ENCODE measurements around the gene PER3. TPM values are rescaled to one million over a fixed set of nuclear protein-coding genes. Genes with fewer than 3 reads are reported as not detected.

PER3 gene
- total RNA-seq, 2 donors from 2014 or later: 3.9 to 6.3 TPM

DNA sequence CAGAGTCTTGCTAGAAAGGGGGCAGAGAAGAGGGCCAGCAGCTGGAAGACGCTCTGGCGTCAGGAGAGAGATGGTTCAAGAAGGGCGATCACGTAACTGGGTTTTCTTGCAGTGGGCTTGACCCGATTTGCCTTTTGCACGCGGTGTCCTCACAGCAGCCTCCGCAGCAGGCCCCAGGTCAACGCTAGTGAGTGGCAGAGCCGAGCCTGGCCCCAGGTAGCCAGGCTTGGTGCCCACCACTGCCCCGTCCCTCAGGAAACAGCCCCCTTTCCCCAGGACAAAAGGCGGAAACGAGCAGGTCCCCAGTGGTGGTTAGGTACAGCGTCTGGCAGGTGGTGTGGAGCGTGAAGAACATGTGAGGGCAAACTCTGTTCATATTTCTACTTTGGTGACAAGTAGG lies 77.4 kb downstream of the PER3 start:
- H3K27ac Mint-ChIP-seq: no peak overlapping the region
- no peaks in the 10 kb centered on the region for H3K36me3 Mint-ChIP-seq (ENCODE audit: low read depth)
- TF ChIP-seq CTCF (conservative IDR thresholded peaks at IDR 0.05): no peak
- no peak overlapping the region for H3K27ac ChIP-seq (ENCODE audit: low read depth, low read length)
- H3K4me1 Mint-ChIP-seq: peaks cover under 1% of the 10 kb centered on the region
- no peaks in the 10 kb centered on the region for H3K4me1 ChIP-seq (ENCODE audit: control insufficient read depth, insufficient read depth, low read length)
- H3K4me3 Mint-ChIP-seq: no peak overlapping the region
- no peaks in the 10 kb centered on the region for H3K36me3 ChIP-seq (ENCODE audit: control insufficient read depth, insufficient read depth, low read length)
- no peaks in the 10 kb centered on the region for H3K9me3 ChIP-seq (ENCODE audit: control insufficient read depth, low read length)
- H3K27me3 ChIP-seq (ENCODE audit: control insufficient read depth, insufficient read depth, low read length, poor library complexity, severe bottlenecking): peaks cover 11% of the 10 kb centered on the region
- no peaks in the 10 kb centered on the region for H3K9me3 Mint-ChIP-seq
- WGBS, 2 experiments (ENCODE audit: insufficient coverage in 1 of 2, insufficient read length in 1 of 2): 96 to 97% methylated on average over 14 to 15 of the region's 15 CpGs
- H3K27me3 Mint-ChIP-seq (ENCODE audit: insufficient read depth): peaks cover 14% of the 10 kb centered on the region
- DNase-seq: no peak
- no peak overlapping the region for H3K4me3 ChIP-seq (ENCODE audit: low read length)
- H3K9ac ChIP-seq (ENCODE audit: extremely low read depth, low read length, poor library complexity, severe bottlenecking): no peak overlapping the region

GRCh38 chr1:7862211-7863060 lies 78.3 kb downstream of the PER3 start:
- H3K27me3 ChIP-seq (ENCODE audit: control insufficient read depth, insufficient read depth, low read length, poor library complexity, severe bottlenecking): peaks cover under 1% of the 10 kb centered on the region

DNA sequence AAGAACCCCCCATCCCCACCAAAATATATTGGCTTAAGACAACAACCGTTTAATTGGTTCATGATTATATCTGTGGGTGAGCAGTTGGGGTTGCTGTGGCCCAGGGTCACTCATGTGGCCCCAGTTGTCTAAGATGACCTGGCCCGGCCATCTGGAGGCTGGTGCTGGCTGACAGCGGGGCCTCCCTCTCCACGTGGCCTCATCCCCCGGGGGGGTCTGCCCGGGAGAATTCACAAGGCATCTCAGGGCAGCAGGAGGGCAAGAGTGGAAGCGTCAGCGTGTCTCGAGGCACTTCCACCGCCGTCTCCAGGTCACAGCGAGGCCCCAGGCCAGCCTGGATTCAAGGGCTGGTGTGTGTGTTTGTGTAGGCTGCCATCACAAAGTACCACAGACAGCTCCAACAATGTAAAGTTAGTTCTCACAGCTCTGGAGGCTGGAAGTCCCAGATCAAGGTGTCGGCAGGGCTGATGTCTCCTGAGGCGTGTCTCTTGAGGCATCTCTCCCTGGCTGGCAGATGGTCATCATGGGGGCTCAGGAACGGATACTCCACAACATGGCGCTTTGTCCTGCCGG lies 79.8 kb downstream of the PER3 start:
- no peaks in the 10 kb centered on the region for H3K9me3 ChIP-seq (ENCODE audit: control insufficient read depth, low read length)
- WGBS, 2 experiments (ENCODE audit: insufficient coverage in 1 of 2, insufficient read length in 1 of 2): 89 to 93% methylated on average over 12 to 17 of the region's 17 CpGs
- no peak overlapping the region for H3K4me3 ChIP-seq (ENCODE audit: low read length)
- H3K27ac ChIP-seq (ENCODE audit: low read depth, low read length): no peak overlapping the region
- H3K27me3 Mint-ChIP-seq (ENCODE audit: insufficient read depth): peaks cover 5% of the 10 kb centered on the region
- H3K9me3 Mint-ChIP-seq: no peaks in the 10 kb centered on the region
- H3K36me3 Mint-ChIP-seq (ENCODE audit: low read depth): no peaks in the 10 kb centered on the region
- no peak overlapping the region for H3K27ac Mint-ChIP-seq
- no peak for TF ChIP-seq CTCF (conservative IDR thresholded peaks at IDR 0.05)
- no peaks in the 10 kb centered on the region for H3K36me3 ChIP-seq (ENCODE audit: control insufficient read depth, insufficient read depth, low read length)
- no peaks in the 10 kb centered on the region for H3K27me3 ChIP-seq (ENCODE audit: control insufficient read depth, insufficient read depth, low read length, poor library complexity, severe bottlenecking)
- no peaks in the 10 kb centered on the region for H3K4me1 Mint-ChIP-seq
- no peak for DNase-seq
- no peaks in the 10 kb centered on the region for H3K4me1 ChIP-seq (ENCODE audit: control insufficient read depth, insufficient read depth, low read length)
- H3K4me3 Mint-ChIP-seq: no peak overlapping the region
- H3K9ac ChIP-seq (ENCODE audit: extremely low read depth, low read length, poor library complexity, severe bottlenecking): no peak overlapping the region

More at GRCh38 chr1:7862211-7863060, 78.3 kb downstream of the PER3 start:
- H3K27me3 Mint-ChIP-seq (ENCODE audit: insufficient read depth): peaks cover 7% of the 10 kb centered on the region
- Histone ChIP-seq H3K4me3 (ENCODE audit: low read length) (no peak overlapping the region), H3K9ac (ENCODE audit: extremely low read depth, low read length, poor library complexity, severe bottlenecking) (no peak overlapping the region), H3K27ac (ENCODE audit: low read depth, low read length) (no peak overlapping the region), H3K4me1 (ENCODE audit: control insufficient read depth, insufficient read depth, low read length) (no peaks in the 10 kb centered on the region), H3K36me3 (ENCODE audit: control insufficient read depth, insufficient read depth, low read length) (no peaks in the 10 kb centered on the region), H3K9me3 (ENCODE audit: control insufficient read depth, low read length) (no peaks in the 10 kb centered on the region)
- H3K27ac Mint-ChIP-seq: no peak overlapping the region
- no peaks in the 10 kb centered on the region for H3K36me3 Mint-ChIP-seq (ENCODE audit: low read depth)
- no peak for DNase-seq
- H3K4me1 Mint-ChIP-seq: no peaks in the 10 kb centered on the region
- 91 to 93% methylated on average over 7 to 17 of the region's 17 CpGs for WGBS, 2 experiments (ENCODE audit: insufficient coverage in 1 of 2, insufficient read length in 1 of 2)
- H3K9me3 Mint-ChIP-seq: no peaks in the 10 kb centered on the region
- TF ChIP-seq CTCF (conservative IDR thresholded peaks at IDR 0.05): no peak
- H3K4me3 Mint-ChIP-seq: no peak overlapping the region

All from endodermal cell (in vitro differentiated cells).